HG03558 (cell line): Measurements from ENCODE around the gene NOC4L.
"Not testable (repeated sequence)": the region's sequence is repeated elsewhere in the genome, so short reads cannot be mapped to it uniquely, and the experiment has no call there.

ENCODE experiments used
- ATAC-seq: cut with Tn5 transposase; IDR thresholded peaks from one replicate; pipeline ENCODE4 v1.9.1; 2021; ENCODE audit warnings: moderate number of reproducible peaks; ENCODE audit not compliant: unreplicated experiment; ENCODE audit errors: extremely low read depth

NOC4L gene

GRCh38 chr12:132141976-132142678 lies 2.1 kb upstream of the NOC4L start:
- no peak for ATAC-seq

DNA sequence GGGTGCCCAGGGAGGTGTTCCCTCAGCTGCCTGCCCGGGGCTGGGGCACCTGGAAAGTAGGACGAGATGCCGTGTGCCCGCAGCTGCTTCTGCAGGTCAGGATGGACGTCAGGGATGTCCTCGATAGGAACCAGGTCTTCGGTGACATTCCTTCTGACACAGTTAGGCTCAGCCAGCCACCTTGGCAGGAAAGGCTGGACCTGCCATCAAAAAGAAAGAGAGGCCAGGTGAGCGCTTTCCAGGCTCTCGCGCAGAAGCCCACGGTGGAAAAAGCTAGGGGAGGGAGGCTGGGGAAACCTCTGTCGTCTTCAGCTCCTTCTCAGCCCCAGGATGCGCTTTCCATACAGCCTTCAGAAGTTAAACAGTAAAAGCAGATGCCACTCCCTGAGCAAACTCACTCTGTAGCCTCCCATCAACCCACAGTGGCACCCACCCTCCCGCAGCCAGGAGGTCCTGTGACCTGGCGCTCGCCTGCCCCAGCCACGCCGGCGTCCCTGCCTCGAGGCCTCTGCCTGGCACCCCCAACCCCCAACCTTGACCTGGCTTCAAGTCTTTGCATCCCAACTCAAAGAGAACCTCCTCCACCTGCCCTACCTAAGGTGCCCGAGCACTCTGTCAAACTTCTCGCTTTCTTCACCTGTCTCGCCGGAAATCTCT lies 1.4 kb upstream of the NOC4L start:
- no peak for ATAC-seq

- peak; percentile 9 for ATAC-seq
These were observed 753 bp upstream of the NOC4L start for GRCh38 chr12:132143336-132144071.

- ATAC-seq: no peak
These were observed 532 bp downstream of the NOC4L start for GRCh38 chr12:132144810-132145168.

DNA sequence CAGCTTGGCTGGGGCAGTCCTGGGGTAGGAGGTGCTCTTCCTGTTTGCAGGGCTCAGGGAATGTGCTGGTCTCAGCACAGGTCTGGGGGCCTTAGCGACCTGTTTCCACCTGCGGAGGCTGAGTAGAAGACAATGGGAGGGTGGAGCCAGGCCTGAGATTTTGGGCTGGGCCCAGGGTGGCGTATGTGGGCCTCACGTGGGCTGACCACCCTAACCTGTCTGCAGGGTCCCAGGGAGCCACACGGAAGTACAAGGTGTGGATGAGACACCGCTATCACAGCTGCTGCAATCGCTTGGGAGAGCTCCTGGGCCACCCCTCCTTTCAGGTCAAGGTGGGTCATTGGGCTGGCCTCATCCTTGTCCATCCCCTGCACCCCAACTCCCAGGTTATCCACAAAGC lies 1.1 kb downstream of the NOC4L start:
- ATAC-seq: no peak

- ATAC-seq: no peak
These were observed 1.8 kb downstream of the NOC4L start for GRCh38 chr12:132146098-132146497.

DNA sequence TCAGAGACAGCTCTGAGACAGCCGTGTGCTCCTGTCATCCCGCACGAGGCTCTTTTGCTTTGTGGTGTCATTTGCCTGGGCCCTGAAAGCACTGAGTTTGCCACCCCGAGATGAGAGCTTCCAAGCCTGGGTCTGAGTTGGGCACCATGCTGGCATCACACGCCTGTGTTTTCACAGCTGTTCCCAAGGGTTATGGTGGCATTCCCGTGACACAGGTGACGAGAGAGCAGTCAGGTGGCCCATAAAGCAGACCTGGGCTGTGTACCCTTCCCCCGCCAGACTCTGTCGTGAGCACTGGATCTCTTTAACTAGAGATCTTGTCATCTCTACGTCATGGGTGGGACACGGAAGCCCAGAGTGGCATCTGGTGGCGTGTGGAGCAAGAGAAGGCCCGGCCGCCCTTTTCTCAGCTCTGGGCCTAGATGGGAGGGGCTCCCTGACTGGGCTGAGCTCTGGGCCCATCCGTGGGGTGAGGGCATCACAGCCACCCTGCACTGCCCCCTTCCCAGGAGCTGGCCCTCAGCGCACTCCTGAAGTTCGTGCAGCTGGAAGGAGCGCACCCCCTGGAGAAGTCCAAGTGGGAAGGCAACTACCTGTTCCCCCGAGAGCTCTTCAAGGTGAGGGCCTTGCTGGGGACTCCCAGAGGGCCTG lies 2.6 kb downstream of the NOC4L start:
- ATAC-seq: no peak

GRCh38 chr12:132147423-132148367 lies 3.4 kb downstream of the NOC4L start:
- no peak for ATAC-seq

DNA sequence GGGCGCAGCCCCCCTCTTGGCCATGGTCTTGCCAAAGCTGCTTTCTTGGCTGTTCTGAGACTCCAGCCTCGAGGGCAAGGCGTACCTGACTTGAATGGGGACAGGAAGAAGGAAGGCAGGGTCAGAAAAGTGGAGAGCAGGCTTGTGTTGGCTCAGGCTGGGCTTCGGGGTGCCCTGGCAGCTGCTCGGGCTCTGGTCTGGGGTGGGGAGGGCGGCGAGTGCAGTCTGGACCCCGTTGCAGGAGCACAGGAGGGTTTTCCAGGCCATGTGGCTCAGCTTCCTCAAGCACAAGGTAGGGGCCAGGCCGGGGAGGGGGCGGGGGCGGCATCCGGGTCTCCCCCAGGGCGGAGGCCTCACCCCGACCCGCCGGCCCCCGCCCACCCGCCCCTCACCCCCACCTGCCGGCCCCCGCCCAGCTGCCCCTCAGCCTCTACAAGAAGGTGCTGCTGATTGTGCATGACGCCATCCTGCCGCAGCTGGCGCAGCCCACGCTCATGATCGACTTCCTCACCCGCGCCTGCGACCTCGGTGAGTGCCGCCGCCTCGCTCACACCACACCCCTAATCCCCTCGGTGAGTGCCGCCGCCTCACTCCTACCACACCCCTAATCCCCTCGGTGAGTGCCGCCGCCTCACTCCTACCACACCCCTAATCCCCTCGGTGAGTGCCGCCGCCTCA lies 4.2 kb downstream of the NOC4L start:
- no peak for ATAC-seq

DNA sequence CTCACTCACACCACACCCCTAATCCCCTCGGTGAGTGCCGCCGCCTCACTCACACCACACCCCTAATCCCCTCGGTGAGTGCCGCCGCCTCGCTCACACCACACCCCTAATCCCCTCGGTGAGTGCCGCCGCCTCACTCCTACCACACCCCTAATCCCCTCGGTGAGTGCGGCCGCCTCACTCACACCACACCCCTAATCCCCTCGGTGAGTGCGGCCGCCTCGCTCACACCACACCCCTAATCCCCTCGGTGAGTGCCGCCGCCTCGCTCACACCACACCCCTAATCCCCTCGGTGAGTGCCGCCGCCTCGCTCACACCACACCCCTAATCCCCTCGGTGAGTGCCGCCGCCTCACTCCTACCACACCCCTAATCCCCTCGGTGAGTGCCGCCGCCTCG lies 5.3 kb downstream of the NOC4L start:
- ATAC-seq: not testable (repeated sequence)

DNA sequence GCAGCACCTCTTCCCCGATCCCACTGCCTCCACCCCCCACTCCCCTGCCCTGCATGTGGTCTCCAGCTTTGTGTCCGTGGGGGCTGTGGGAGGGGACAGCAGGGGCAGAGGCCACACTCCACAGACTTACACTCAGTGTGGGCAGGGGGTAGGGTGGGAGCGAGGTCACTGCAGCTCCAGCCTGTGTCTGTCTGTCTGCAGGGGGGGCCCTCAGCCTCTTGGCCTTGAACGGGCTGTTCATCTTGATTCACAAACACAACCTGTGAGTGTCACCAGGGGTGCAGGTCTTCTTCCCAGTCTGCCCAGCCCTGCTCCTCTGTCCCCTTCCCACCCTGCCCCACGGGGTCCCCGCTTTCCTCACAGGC lies 6.5 kb downstream of the NOC4L start:
- no peak for ATAC-seq

GRCh38 chr12:132151145-132151765 lies 7.0 kb downstream of the NOC4L start:
- ATAC-seq: no peak

GRCh38 chr12:132151766-132152410 lies 7.6 kb downstream of the NOC4L start:
- no peak for ATAC-seq

- no peak for ATAC-seq
These were observed 8.2 kb downstream of the NOC4L start for GRCh38 chr12:132152411-132152821.

- ATAC-seq: no peak
These were observed 8.7 kb downstream of the NOC4L start for GRCh38 chr12:132152953-132153352.

DNA sequence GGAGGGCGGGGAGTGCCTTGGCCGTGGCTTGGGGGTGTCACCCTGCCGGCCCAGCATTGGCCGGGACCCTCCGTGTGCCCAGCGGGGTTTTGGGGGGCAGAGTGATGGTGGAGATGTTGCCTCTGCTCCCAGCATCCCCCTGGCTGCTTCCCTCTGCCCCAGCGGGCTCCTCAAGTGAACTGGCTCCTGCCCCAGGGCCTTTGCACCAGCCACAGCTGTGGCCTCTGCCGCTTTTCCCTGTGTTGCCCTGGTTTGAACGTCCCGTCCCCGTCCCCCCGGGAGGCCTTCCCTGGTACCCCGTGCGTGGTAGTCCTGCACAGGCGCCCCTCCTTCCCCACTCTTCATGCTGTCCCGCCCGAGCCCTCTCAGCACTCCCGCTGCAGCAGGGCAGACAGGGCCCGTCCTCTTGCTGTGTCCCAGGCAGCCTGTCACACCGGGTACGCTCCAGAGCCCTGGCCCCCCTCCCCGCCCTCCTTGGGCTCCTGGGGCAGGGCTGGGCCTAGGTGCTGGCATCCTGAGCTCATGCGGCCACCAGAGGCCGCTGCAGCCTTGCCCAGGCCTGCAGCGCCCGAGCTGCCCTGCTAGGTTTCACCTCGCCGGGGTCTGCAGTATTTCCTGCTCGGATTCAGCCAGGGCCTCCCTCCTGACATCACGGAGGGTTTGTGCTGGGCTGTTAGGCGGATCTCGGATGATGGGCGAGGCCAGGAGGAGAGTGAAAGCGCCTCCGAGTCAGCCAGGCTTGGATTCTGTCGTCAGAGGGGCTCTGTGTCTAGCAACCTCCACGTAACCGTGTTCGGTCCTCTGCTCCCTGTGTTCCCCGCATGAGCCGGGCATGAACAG lies 9.5 kb downstream of the NOC4L start:
- no peak for ATAC-seq

- no peak for ATAC-seq
These were observed 10.1 kb downstream of the NOC4L start for GRCh38 chr12:132154341-132154761.
